OCI-LY1 (cell line): ENCODE data around the gene PNPLA3.

Experiments
- EZH2 ChIP-seq: fragments of 200-600 bp; sonication (generic), shearing (Covaris generic); IDR thresholded peaks from 2 replicates; pipeline ENCODE4 v1.8.0; 2017; ENCODE audit warnings: borderline replicate concordance, mixed run types, mild to moderate bottlenecking, antibody characterized with exemption, low read length, moderate library complexity, mixed read lengths
- TF ChIP-seq, protein P1 (sequence below): fragments of 200-600 bp; sonication (generic), shearing (Covaris generic); IDR thresholded peaks from 2 replicates; pipeline ENCODE4 v1.5.1; 2017; ENCODE audit warnings: mild to moderate bottlenecking, antibody characterized with exemption, low read length, moderate library complexity, mixed read lengths

DNA sequence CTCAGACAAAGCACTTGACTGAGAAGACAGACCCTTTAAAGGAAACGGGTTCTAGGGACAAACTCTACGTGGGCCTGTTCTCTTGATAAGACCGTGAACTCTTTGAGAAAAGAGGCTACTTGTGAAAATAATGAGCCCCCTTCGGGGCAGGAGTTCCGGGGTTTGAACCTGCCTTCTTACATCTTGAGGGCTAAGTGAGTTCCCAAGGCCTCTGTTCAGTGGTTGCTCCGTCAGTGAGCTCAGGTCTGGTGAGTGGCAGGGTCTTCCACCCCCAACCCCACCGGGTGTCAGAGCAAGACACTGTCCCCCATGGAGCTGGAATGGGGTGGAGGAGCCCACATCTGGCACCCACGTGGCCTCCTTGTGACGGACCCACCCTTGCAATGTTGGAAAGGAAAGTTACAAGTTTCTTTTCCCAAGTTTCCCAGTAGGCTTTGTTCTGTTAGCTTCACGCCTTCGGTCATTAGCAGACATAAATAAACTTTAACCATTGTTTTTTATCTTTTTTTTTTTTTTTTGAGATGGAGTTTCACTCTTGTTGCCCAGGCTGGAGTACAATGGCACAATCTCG, 25.3 kb downstream of the PNPLA3 start:
- TF ChIP-seq, protein P1, sequence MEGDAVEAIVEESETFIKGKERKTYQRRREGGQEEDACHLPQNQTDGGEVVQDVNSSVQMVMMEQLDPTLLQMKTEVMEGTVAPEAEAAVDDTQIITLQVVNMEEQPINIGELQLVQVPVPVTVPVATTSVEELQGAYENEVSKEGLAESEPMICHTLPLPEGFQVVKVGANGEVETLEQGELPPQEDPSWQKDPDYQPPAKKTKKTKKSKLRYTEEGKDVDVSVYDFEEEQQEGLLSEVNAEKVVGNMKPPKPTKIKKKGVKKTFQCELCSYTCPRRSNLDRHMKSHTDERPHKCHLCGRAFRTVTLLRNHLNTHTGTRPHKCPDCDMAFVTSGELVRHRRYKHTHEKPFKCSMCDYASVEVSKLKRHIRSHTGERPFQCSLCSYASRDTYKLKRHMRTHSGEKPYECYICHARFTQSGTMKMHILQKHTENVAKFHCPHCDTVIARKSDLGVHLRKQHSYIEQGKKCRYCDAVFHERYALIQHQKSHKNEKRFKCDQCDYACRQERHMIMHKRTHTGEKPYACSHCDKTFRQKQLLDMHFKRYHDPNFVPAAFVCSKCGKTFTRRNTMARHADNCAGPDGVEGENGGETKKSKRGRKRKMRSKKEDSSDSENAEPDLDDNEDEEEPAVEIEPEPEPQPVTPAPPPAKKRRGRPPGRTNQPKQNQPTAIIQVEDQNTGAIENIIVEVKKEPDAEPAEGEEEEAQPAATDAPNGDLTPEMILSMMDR = no peak
- no peak for TF ChIP-seq EZH2
